T47D (cell line): ENCODE results near the gene SCUBE1.
A peak's percentile ranks its signal among the peaks of the same experiment; 100 is the strongest.

Experiments
- DNase-seq, 2 experiments: peaks; one replicate each; pipeline versions ENCODE4 v3.0.0 to v3.0.0-alpha.2; 2011 to 2012; ENCODE audit warnings: low read depth in 1 of 2, low spot score in 1 of 2
- JUND ChIP-seq: IDR thresholded peaks from 2 replicates; pipeline ENCODE4 v1.6.1; 2012; ENCODE audit warnings: low read depth
- in situ Hi-C: cut with HindIII; loops from 2 replicates; pipeline ENCODE4 v1.10.0; 2016; ENCODE audit warnings: low sequenced_read_pairs, low pct_unique_long_range_greater_than_20kb

Gene SCUBE1

GRCh38 chr22:43236411-43237166 lies 106.6 kb downstream of the SCUBE1 start:
- no peak for DNase-seq
- no peak for TF ChIP-seq JUND
- in situ Hi-C loops, result no loop called here

- in situ Hi-C loops, result no loop called here
These were observed 107.4 kb downstream of the SCUBE1 start for GRCh38 chr22:43235445-43236409.

GRCh38 chr22:43234264-43234988 lies 108.7 kb downstream of the SCUBE1 start:
- no peak for DNase-seq
- no peak for TF ChIP-seq JUND
- in situ Hi-C loops, result no loop called here

More at GRCh38 chr22:43235445-43236409, 107.4 kb downstream of the SCUBE1 start:
- no peak for DNase-seq
- no peak for TF ChIP-seq JUND

GRCh38 chr22:43233529-43233928 lies 109.6 kb downstream of the SCUBE1 start:
- DNase-seq, result no peak
- in situ Hi-C loops, result no loop called here
- no peak for TF ChIP-seq JUND

GRCh38 chr22:43232445-43232844 lies 110.7 kb downstream of the SCUBE1 start:
- no peak for TF ChIP-seq JUND
- in situ Hi-C loops, result no loop called here
- no peak for DNase-seq

GRCh38 chr22:43231724-43232034 lies 111.5 kb downstream of the SCUBE1 start:
- no peak for DNase-seq
- in situ Hi-C loops, result no loop called here
- no peak for TF ChIP-seq JUND

- peak; percentile 66 to 73 for DNase-seq
- no peak for TF ChIP-seq JUND
- in situ Hi-C loops, result no loop called here
These were observed 112.0 kb downstream of the SCUBE1 start for GRCh38 chr22:43230971-43231723.

GRCh38 chr22:43230571-43230970 lies 112.6 kb downstream of the SCUBE1 start:
- DNase-seq, result no peak
- TF ChIP-seq JUND, result no peak
- in situ Hi-C loops, result no loop called here

- no peak for TF ChIP-seq JUND
- in situ Hi-C loops, result no loop called here
These were observed 114.3 kb downstream of the SCUBE1 start for GRCh38 chr22:43228863-43229262.

GRCh38 chr22:43228330-43228729 lies 114.8 kb downstream of the SCUBE1 start:
- peak in 1 of 2 experiments; percentile 34 for DNase-seq
- in situ Hi-C loops, result no loop called here
- TF ChIP-seq JUND, result no peak

More at GRCh38 chr22:43228863-43229262, 114.3 kb downstream of the SCUBE1 start:
- no peak for DNase-seq

- in situ Hi-C loops, result no loop called here
- no peak for TF ChIP-seq JUND
- DNase-seq, result no peak
These were observed 115.9 kb downstream of the SCUBE1 start for GRCh38 chr22:43227239-43227630.
